GM19238 (cell line): ENCODE measurements around the gene NISCH.

Source experiments
- DNase-seq: peaks from one replicate; pipeline ENCODE4 v3.0.0; 2011; ENCODE audit warnings: low spot score; ENCODE audit not compliant: insufficient read length

The NISCH gene

DNA sequence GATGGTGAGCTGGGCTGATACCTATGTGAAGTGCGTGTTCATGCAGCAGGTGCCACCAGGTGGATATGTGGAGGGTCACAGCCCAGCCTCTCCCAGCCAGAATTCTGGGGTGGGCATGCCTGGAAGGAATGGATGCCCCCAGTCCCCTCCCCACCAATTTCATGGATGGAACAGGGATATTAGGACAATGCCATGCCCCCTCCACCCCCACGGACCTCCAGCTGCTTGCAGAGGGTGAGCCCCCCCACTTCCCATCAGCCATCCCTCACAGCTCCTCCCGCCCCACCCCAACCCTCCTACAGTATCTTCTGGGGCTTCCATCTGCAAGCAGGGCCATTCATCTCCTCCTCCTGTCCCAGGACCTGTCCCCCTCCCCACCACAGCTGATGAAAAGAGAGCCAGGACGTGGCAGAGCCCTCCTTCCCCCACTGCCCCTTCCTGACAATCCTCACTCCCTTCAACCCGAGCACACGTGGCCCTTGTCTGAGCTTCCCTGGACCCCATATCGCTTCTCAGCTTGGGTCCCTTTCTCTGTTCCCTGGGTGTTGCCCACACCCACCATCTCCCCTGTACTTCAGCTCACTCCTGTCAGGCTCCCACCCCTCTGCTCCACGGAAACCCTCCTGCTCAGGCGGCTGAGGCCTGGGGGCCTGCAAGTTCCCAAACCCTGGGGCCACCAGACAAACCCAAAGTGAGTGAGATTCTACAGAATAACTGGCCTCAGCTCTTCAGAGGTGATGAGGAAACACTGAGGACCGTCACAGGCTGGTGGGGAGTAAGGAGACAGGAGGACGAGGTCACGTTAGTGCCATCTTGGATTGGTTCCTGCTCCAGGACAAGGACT lies 7.7 kb upstream of the NISCH start:
- DNase-seq: no peak

DNA sequence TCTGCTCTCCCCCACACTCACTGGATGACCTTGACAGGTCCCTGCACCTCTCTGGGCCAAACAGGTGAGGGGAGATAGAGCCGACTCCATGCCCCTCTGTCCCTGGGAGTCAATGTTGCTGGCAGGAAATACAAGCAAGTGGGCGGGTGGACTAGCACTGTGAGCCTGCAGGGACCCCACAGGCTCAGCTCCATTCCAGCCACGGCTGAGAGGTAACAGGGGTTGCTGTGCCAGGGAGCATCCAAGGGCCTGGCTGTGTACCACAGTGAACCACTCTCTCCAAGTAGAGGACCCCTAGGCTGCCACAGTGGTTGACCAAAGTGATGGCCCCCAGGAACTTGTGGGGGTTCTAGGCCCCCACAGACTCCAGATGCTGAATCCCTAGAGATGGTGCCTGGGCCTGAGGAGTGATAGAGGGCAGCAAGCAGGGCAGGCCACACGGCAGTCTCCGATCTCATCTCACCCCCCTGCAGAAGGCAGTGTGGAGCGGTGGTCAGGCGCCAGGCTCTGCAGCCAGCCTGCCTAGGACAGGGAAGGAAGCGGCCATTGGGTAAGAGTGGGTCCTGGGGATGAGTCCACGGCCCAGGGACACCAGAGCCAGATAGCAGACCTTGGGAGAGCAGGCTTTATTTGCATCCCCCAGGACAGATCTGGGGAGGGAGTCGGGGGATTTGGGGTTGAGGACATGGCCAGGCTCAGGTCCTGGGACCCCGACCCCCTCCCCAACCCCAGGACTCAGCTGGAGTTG lies 4.7 kb upstream of the NISCH start:
- DNase-seq: no peak

DNA sequence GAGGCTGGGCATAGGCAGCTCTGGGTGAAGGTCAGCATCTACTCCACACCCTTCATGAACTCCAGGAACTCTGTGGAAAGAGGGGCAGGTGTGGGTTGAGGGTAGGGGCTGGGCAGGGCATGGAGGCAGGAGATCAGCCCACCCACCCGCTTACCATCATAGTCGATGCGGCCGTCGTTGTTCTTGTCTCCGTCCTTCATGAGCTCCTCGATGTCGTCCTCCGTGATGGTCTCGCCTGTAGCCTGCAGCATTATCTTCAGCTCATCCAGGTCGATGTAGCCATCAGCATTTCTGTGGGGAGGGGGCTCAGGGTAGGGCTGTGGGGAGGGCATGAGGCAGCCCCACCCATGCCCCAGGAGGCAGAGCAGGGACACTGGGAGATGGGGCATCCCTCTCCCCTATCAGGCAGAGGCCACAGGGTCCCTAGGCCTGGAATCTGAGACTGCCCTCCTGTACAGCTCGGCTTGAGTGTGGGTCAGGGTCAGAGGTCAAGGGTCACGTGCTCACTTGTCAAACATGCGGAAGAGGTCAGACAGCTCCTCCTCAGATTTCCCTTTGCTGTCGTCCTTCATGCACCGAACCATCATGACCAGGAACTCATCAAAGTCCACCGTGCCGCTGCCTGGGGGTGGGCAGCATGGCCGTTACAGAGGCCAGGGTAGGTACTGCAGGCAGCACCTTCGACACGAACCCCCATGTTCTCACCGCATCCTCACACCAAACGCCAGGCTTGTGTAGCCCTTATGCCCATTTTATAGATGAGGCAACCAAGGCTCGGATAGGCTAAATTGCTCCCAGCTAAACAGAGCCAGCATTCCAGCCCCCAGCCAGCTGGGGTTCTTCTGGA lies 3.9 kb upstream of the NISCH start:
- no peak for DNase-seq

DNA sequence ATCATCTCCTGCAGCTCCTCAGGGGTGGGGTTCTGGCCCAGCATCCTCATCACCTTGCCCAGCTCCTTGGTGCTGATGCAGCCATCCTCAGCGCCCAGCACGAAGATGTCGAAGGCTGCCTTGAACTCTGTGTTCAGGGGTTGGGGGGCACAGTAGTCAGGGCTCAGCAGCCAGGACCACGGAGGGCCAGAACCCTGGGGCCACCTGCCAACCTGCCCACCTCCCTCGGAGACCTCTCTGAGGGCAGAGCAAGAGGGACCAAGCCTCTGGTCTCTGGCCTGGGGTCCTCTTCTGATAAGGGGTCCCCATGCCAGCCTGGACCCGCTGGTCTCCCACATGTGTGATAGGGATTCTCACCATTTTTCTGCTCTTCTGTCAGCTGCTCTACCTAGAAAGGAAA lies 3.3 kb upstream of the NISCH start:
- DNase-seq: no peak

DNA sequence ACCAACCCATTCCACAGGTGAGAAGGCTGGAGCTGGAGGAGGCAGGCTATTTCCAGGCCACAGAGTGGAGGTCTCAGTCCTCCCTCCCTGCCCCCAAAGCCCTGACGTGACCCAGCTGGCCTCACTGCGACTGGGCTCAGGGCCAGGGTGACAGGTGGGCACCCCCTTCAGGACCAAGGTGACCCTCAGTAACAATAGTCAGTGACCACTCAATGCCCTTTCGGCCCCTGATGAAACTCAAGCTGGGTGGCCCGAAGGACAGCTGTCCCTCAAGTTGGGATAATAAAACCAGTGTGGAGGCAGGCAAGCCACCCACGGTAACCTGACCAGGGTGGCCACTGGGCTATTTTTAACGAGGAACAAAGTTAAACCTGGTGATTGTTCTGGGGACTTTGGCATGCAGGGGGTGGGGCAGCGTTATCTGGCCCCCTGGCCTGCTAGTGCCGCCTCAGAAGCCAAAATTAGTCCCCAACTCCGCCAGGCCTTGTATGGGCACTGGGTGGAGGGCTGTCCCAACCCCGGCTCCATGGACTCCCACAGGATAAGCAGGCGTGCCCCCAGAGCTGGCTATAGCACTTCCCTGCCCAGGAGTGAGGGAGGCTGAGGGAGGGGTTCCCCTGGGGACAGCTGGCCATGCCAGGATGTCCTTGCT lies 2.7 kb upstream of the NISCH start:
- DNase-seq: no peak

DNA sequence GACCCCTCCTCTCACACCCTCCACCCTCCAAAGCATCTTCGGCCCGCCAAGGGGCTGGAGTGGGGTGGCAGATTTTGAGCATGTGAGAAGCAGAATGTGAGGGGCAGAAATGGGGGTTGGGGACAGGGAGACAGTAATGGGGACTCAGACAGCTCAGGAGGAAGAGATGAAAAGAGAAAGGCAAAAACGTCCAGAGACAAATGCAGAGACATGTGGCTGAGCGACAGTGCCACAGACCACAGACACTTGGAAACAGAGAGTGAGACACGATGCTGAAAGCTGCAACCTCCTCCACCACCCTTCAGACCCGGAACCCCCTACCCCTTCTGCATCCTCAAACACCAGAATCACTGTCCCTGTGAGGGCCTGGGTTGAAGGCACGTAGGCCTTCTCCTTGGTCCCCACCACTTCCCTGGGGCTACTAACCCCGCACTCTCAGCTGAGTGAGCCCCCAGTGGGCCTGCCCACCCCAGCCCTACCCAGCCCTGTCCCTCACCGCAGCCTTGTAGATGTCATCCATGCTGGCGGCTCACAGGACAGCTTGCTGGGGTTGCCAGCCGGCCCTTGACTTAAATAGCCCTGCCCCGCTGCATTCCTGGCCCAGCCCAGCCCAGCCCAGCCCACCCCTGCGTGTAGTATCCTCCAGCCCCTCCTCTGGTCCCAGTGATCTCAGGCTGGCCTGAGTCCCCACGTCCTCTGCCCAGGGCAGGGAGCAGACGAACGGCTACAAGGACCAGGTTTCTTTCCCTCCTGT lies 1.7 kb upstream of the NISCH start, which contains the start of gene TNNC1:
TSS of gene TNNC1 (minus strand) at position 546 of the 754 bp plus-strand sequence. CDS start at position 520, 26 bp downstream.
- DNase-seq: no peak

DNA sequence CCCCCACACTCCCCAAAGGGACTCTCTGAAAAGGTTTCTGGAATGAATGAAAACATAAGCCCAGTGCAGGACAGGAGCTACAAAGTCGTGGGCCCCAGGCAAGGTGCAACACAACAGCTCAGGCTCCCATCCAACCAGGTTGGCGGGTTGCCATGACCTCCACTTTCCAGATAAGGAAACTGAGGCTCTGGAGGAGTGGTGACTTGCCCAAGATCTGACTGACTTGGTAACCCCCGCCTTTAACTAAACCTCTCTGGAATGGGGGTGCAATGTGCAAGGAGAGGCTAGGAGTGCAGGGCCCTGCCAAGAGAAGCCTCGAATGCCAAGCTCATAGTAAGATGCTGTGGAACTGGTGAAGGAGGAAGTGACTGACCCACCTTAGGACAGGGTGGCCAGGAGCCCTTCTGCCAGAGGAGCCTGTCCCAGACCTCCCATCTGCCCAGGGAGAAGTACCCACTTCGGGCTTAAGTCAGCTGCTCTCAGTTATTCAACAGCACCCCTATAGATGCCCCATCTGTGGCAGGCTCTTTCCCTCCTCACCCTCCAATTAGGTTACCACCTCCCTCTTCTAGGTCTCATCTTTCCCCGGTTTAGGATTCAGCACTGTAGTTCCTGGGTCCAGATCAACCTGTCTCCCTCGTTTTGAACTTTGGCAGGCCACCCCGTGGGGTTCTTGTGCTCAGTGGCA lies 1.0 kb upstream of the NISCH start:
- DNase-seq: no peak

DNA sequence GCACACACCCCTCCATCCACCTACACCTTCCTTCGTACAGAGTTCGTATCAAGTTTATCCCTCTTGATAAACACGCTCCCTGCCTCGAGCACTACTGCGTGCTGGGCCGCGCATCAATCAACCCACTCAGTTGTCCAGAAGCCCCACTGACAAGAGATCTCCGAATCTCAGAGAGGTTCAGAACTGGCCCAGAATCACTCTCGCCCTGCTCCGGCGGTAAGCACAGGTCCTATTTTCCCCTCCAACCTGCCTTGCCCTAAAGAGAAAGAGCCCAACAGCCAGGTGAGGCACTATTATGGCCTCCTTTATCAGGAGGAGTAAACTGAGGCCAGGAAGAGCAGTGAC lies 494 bp upstream of the NISCH start:
- no peak for DNase-seq

DNA sequence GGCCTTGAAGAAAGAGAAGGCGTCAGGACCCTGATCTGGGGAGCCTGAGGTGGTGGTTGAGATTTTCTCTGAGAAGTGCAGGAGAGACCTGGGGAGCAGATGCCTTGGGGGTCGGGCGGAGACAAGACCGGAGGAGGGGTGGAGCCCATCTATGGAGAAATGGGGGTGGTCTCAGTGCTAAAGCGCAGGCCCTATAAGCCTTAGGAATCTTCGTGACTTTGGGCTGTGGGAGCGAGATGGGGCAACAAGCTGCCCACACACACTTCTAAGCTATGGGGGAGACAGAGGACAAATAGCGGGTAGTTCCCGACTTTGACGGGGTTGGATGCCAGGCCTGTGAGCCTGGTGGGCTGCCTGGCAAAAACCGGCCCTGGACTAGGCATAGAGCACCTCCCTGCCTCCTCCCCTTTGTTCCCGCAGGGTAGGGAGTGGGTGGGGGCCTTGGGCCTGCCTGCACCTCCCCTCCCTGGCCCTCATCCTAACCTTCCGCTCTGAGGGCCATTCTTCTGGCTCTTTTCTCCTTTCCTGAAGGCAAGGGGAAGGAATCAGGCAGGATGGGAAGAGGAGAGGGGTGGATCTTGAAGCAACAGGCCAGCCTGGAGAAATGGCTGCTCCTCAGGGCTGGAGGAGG lies 880 bp downstream of the NISCH start:
- no peak for DNase-seq

DNA sequence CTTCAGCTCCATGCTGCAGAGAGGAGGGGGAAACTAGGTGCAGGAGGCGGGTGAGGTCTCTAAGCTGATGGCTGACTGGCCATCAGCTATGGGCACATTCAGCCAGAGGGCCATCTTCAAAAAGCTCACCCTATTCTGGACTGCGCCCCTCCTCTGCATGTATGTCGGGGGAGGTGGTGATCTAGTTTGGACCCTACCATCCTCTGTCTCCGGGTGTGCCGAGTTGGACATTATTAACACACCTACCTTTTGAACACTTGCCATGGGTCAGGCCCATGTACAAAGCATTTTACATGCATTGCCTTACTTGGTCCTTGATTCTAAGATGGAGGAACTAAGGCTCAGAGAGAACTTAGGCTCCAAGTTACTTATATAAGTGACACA lies 1.4 kb downstream of the NISCH start:
- no peak for DNase-seq

DNA sequence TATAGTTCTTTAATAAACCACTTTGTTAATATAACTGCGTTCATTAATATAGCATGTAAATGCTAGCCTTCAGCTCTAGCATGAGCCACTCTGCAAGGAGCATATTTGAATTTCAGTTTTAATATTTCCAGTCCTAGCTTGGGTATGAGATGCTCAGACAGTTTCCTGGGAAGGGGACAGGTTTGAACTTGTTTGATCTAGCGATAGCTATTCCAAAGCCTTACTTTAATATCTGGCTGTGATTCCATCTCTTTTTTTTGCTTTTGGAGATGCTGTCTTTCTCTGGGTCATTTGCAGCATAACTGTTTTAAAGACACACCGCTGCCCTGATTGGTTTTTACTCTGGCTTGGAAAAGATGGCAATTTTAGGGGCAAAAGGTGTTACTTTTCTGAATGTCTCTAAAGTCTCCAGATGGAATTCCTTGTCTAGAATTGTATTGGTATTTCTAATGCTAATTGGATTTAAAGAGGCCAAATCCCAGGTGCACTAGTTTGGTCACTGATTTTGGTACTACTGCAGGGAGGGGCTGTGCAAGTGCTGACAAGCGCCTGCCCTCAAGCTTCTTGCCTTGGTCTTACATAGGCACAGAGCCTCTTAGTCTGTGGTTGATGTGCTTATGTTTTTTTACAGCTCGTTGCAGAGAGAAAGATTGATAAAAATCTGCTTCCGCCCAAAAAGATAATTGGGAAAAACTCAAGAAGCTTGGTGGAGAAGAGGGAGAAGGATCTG lies 2.8 kb downstream of the NISCH start:
- DNase-seq: no peak

DNA sequence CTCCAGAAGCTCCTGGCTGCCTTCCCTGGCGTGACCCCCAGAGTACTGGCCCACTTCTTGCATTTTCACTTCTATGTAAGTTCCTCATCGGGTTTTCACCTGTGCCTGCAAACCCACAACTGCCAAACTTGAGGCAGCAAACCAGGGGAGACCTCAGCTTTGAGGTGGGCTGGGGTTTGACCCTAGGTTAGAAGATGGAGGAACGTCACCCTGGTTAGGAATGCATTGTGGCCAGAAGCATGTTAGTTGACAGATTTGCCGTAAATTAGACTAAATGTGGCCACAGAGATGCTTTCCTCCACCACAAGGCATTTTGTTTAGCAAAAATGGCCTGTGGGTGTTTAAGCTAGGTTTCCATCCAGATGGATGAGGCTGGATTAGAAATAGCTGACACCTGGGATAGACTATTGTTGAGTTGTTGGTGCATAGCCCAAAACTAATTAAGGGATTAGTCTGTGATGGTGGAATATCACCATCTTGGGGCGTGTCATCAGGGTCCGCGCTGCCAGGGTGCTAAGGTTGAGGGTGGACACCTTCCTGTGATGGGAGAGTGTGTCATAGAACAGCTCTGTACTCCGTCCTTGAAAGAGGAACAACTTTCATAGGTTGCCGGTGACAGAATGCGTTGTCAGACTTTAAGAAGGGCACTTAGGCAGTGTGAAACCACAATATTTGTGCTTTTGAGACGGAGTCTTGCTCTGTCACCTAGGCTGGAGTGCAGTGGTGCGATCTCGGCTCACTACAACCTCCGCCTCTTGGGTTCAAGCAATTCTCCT lies 3.6 kb downstream of the NISCH start:
- no peak for DNase-seq

DNA sequence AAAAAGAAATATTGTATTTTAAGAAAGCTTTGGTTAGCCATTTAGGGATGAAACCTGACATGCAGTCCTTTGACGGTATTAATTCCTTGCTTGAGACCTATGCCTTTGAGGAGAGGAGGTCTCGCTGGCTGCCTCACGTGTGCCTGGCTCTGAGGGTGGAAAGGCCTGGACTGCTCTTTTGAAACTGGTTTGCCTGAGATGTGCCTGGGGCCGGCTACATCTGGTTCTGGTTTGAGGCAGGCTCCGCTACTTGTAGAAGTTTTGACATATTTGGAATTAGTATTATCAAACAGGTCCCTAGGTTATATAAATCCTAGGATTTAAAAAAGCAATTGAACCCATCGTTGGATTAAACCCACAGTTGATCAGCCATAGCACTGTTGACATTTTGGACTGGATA lies 6.5 kb downstream of the NISCH start:
- no peak for DNase-seq

DNA sequence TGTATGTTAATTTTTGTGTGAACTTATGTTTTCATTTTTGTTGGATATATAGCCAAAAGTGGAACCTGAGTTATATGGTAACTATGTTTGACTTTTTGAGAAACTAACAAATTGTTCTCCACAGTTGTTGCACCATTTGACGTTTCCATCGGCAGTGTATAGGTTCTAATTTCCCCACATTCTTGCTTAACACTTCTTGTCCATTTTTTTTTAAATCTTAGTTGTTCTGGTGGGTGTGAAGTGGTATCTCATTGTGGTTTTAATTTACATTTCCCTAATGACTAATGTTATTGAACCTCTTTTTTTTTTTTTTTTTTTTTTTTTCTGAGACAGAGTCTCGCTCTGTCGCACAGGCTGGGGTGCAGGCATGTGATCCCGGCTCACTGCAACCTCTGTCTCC lies 8.0 kb downstream of the NISCH start:
- DNase-seq: no peak

DNA sequence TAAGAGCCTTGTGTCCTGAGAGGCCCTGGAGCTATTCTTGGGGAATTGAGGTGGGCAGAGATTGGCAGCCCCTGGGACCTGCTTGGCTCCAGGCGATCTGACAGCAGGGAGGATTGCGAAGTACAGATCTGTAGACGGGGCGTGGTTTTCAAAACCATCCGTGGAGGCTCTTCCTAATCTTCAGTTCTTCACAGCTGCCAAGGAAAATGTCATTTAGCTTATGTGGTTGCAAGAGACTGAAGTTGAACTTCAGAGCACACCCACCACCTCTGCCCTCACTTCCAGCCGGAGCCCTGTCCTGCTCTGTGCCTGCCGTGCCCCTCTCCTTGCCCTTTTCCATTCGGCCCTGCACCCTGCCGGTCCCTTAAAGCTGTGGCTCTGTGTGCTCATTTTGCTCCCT lies 12.9 kb downstream of the NISCH start:
- no peak for DNase-seq

DNA sequence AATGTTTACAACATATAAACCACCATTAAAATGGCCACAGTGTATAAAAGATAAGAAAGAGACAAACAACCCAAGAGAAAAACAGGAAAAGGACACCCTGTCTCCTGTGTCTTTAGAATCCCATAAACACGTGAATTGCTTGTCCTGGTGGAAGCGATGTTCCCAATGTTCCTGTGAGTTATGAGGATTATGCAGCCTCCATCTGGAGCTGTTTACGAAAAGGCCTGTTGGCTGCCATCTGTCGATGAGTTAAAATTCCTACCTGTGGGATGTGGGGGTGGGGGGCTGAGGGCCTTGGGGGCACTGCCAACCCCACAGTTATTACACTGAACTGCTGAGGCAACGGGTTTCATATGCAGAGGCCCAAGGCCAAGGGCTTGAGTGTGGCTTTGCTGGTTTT lies 13.6 kb downstream of the NISCH start:
- no peak for DNase-seq

DNA sequence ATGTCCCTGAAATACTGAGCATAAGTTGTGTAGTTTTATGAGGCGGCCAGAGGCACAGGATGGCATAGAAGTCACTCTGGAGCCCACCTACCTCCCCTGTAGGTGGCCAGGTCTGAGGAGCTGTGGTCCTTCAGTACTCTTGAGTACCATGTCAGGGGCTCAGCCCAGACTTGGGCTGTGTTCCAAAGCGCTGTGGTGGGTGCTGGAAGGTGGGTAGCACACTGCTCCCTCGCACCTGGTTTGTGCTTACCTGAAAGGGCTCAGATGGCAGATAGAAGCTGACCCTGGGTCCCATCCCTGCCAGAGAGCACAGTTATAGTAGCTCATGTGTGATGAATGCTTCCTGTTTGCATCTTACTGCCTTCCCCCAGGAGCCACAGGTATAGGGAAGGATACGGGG lies 15.5 kb downstream of the NISCH start:
- no peak for DNase-seq
